ENCODE data around the gene MATN1.

The MATN1 gene

DNA sequence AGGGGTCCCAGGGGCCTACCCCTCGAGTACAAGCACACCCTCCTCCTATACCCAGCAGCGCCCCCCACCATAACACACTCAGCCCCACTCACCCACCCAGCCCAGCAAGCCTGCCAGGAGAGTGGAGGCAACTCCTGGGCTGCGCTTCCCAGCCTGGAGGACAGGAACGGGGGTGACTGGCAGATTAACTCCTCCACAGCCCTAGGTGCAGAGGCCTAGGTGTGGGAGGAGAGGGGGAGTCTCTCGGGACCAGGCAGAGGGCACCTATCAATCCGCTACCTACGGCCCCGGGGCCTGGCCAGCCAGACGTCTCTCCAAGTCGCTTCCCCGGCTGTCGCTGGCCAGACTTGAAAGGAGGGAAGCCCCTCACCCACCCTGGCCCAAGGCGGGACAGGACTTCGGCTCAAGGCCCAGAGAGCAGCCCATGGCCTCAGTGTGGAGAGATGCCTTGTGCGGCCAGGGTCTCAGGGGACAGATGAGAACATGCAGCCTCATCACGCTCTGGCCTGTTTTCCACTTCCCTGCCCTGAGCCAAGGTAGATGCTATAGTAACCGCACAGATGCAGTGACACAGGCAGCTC is 24.9 kb downstream of the MATN1 start:
- TF ChIP-seq, protein P1, sequence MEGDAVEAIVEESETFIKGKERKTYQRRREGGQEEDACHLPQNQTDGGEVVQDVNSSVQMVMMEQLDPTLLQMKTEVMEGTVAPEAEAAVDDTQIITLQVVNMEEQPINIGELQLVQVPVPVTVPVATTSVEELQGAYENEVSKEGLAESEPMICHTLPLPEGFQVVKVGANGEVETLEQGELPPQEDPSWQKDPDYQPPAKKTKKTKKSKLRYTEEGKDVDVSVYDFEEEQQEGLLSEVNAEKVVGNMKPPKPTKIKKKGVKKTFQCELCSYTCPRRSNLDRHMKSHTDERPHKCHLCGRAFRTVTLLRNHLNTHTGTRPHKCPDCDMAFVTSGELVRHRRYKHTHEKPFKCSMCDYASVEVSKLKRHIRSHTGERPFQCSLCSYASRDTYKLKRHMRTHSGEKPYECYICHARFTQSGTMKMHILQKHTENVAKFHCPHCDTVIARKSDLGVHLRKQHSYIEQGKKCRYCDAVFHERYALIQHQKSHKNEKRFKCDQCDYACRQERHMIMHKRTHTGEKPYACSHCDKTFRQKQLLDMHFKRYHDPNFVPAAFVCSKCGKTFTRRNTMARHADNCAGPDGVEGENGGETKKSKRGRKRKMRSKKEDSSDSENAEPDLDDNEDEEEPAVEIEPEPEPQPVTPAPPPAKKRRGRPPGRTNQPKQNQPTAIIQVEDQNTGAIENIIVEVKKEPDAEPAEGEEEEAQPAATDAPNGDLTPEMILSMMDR (IDR thresholded peaks at IDR 0.05; ENCODE audit: borderline replicate concordance, insufficient read depth, low read depth, low read length) = no peak
- H3K4me3 ChIP-seq (ENCODE audit: low read depth, low read length) = no peak overlapping the region

DNA sequence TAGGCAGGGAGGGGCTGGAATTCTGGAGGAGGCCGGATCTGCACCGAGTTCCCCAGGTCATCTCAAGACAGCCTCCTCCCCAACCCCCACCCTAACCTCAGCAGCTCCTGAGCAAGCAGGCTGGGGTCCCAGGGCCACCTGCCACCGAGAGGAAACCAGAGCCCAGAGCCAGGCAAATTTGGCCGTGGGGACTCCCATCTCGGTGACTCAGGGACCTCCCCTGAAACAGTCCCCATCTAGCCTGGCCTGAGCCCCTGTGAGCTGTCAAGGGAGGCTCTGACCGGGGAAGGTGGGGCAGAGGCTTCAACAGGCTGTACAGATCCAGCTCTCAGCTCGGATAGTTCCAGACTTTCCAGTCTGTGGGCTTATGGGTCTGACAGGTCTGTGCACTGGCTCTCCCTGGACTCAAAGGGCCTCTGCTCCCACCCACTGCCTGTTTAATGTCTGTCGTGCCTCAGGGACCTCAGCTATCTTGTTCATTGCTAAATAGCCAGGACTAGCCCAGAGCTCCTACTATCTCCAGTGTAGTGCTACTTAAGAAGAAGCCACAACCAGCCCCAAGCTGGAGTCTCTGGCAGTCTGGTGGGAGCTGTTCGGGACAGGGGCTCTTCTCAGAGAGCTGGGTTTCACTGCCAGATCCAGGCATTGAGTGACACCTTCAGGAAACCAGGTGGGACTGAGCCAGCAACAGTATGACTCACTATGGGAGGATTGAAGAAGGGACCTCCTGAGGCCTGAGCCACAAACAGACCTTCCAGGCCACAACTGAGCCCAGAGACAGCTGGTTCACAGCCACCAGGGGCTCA is 25.6 kb downstream of the MATN1 start:
- TF ChIP-seq, protein P1 (IDR thresholded peaks at IDR 0.05; ENCODE audit: borderline replicate concordance, insufficient read depth, low read depth, low read length) = 0 out of 2 replicates have a peak, but pooled peaks have one; percentile 1
- H3K4me3 ChIP-seq (ENCODE audit: low read depth, low read length) = no peak overlapping the region

DNA sequence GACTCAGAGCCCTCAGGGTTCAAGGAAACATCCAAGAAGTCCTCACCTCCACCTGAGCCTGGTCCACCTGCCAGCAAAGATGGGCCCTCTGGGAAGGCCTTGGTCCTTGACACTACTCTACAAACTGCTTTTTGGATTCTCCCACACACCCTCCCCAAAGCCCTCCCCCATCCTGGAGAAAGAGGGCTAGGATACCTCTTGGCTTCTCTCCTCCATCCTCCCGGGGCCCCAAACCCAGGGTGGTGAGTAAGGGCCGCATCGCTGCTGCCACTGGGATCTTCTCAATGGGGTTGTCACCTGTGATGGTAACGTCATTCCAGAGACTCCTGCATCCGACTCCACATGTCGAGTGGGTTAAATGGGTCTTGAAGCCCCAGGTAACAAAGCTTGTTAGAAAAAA is 26.6 kb downstream of the MATN1 start:
- H3K4me3 ChIP-seq (ENCODE audit: low read depth, low read length) = no peak overlapping the region
- TF ChIP-seq, protein P1 (IDR thresholded peaks at IDR 0.05; ENCODE audit: borderline replicate concordance, insufficient read depth, low read depth, low read length) = no peak

DNA sequence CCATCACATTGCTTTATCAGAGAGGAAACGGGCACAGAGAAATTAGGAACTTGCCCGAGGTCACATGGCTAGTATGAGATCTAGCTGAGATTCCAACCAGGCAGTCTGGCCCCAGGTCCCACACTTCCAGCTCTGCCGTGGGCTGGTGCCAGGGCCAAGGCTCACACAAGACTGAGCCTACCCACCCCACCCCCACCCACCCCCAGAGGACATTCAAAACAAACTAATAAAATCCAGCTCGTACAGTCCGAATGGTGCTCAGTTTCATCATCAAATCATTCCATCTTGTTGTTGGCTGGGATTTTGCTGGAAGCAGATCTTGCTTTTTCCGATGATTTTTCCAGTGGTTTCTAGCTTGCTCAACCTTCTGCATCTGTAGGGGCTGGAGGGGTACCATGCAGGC is 27.9 kb downstream of the MATN1 start:
- no peak overlapping the region for H3K4me3 ChIP-seq (ENCODE audit: low read depth, low read length)

DNA sequence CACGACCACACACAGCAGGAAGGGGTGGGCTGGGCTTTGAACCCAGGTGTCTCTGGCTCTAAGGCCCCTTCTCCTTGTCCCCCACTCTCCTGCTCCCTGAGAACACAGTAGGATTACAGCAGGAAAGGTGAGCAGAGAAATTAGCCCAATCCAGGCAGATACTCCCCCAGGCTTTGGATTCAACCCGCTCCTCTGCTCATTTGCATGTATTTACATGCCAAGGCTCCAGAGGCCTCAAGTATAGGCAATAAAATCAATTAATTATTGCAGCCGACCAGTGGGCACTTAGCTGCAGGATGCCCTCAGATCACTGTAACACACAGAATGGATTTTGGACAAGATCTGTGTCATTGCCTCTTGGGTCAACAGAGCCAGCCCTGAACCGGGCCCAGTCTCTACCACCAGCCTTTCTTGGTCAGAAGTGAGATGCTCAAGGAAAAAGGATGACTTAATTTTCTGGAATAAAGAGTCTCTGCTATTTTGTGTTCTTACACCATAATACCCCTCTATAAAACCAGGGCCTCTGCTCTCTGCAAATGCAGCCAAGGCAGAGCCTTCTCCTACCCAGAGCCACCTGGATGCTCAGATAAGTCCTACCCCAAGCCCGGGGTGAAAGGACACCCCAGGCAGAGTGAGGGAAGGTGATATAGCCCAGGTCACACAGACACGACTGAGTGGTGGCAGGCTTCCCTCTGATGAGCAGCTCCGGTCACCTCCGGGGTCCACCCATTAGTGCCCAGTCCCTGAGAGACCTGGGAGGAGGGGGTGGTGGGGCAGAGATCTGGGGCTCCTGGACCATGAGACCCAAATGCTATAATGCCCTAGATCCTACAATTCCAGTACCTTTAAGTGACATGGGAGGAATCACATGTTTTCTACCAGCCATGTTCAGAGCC is 28.9 kb downstream of the MATN1 start:
- H3K4me3 ChIP-seq (ENCODE audit: low read depth, low read length) = no peak overlapping the region
- TF ChIP-seq, protein P1 (IDR thresholded peaks at IDR 0.05; ENCODE audit: borderline replicate concordance, insufficient read depth, low read depth, low read length) = no peak

More for the DNA sequence above, 27.9 kb downstream of the MATN1 start:
- TF ChIP-seq, protein P1 (IDR thresholded peaks at IDR 0.05; ENCODE audit: borderline replicate concordance, insufficient read depth, low read depth, low read length) = no peak

DNA sequence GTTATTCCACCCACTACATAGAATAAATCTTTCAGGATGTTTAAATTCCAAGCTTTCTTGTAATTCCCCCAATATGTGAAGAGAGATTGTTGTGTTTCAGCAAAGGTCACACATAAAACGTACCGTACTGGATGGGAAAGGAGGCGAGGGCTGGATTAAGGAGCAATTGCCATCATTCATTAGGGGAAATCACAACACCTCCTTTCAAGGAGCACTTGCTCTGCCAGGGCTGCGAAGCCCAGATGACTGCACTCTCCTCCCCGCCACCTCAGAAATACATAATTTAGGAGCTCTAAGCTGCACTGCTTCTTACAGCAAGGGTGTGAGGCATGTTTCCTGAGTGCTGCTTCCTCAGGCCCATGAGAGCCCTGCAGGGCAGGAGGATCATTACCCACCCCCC is 29.6 kb downstream of the MATN1 start:
- H3K4me3 ChIP-seq (ENCODE audit: low read depth, low read length) = no peak overlapping the region
- TF ChIP-seq, protein P1 (IDR thresholded peaks at IDR 0.05; ENCODE audit: borderline replicate concordance, insufficient read depth, low read depth, low read length) = no peak

Measured in GM12875 (cell line).